ENCODE results near the gene GALNT16. TPM values are rescaled to one million over a fixed set of nuclear protein-coding genes. Genes with fewer than 3 reads are reported as not detected.

GALNT16 gene
- total RNA-seq, 2 experiments from 2014 or later: 0.09 TPM; not detected in 1

DNA sequence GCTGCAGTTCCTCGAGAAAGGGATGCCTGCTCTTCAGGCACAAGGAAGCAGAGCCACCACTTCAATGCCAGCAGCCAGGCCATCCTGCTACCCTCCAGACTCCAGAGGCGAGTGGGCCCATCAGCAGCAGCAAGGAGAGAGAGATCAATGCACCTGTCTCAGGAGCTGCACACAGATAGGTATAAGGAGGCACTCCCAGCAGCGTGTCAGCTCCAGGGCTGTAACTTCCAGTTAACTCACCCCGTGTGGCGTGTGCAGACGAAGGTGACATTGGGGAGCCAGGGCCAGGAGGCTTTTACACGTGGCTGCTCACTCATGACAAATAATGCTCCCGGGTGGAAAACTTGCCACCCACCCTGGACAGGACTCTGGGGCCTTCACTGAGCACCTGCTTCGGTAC, 24.2 kb downstream of the GALNT16 start:
- TF ChIP-seq, protein P1, sequence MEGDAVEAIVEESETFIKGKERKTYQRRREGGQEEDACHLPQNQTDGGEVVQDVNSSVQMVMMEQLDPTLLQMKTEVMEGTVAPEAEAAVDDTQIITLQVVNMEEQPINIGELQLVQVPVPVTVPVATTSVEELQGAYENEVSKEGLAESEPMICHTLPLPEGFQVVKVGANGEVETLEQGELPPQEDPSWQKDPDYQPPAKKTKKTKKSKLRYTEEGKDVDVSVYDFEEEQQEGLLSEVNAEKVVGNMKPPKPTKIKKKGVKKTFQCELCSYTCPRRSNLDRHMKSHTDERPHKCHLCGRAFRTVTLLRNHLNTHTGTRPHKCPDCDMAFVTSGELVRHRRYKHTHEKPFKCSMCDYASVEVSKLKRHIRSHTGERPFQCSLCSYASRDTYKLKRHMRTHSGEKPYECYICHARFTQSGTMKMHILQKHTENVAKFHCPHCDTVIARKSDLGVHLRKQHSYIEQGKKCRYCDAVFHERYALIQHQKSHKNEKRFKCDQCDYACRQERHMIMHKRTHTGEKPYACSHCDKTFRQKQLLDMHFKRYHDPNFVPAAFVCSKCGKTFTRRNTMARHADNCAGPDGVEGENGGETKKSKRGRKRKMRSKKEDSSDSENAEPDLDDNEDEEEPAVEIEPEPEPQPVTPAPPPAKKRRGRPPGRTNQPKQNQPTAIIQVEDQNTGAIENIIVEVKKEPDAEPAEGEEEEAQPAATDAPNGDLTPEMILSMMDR (conservative IDR thresholded peaks at IDR 0.05; ENCODE audit: low read length): no peak

DNA sequence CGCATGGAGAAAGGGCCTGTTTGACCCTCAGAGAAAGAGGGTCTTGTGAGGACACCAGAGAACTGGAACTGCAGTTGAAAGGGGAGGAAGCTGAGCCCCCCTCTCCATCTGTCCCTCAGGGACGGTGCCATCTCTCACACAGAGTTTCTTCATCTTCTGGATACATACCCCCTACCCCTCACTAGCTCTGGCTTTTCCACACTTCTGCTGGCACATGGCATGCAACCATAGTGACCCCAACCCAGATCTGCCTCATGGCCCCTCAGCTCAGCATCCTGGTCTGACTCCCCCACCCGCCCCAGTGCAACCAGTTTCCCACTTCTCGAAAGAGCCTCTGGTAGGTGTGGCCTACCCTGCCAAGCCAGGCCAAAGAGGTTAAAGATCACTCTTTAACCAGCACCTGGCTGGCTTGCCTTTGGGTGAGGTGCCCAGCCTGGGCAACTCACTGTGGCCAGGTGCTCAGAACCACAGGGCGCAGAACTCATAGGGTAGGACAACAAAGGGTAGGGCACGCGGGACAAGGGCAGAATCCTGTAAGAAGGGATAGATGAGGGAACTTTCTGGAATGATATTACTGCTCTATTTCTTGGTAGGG, 25.8 kb downstream of the GALNT16 start:
- no peaks in the 10 kb centered on the region for H3K9me3 ChIP-seq (ENCODE audit: low read length)
- no peak overlapping the region for H3K4me3 ChIP-seq (ENCODE audit: low read depth, low read length, poor library complexity, severe bottlenecking)
- no peaks in the 10 kb centered on the region for H3K36me3 ChIP-seq (ENCODE audit: insufficient read depth, low read length)
- DNase-seq (ENCODE audit: low spot score): no peak
- CTCF ChIA-PET (ENCODE audit: unreplicated experiment): no interaction called here
- no peaks in the 10 kb centered on the region for H3K9me2 ChIP-seq (ENCODE audit: insufficient read depth, low read length)
- H4K20me1 ChIP-seq (ENCODE audit: insufficient read depth, low read length): no peaks in the 10 kb centered on the region
- BruUV-seq (replicated peaks): no TSS peak
- no peaks in the 10 kb centered on the region for H3K79me2 ChIP-seq (ENCODE audit: insufficient read depth, low read depth, low read length)
- POLR2A ChIA-PET: no interaction called here
- no peak for TF ChIP-seq EZH2phosphoT487 (IDR thresholded peaks at IDR 0.05; ENCODE audit: borderline replicate concordance, low read depth, low read length)
- TF ChIP-seq, protein P1 (conservative IDR thresholded peaks at IDR 0.05; ENCODE audit: low read length): no peak
- no peak overlapping the region for H2AFZ ChIP-seq (ENCODE audit: low read length)
- no peak overlapping the region for H3K4me2 ChIP-seq (ENCODE audit: low read length)
- H3K27ac ChIP-seq (ENCODE audit: low read depth, low read length, poor library complexity, severe bottlenecking): no peak overlapping the region
- no peaks in the 10 kb centered on the region for H3K4me1 ChIP-seq (ENCODE audit: insufficient read depth, low read length, poor library complexity, severe bottlenecking)
- intact Hi-C loops (cut with micrococcal nuclease; ENCODE audit: unreplicated experiment): no loop called here

More for the DNA sequence above, 24.2 kb downstream of the GALNT16 start:
- Histone ChIP-seq H3K79me2 (ENCODE audit: insufficient read depth, low read depth, low read length) (no peaks in the 10 kb centered on the region), H3K27ac (ENCODE audit: low read depth, low read length, poor library complexity, severe bottlenecking) (no peak overlapping the region), H3K4me1 (ENCODE audit: insufficient read depth, low read length, poor library complexity, severe bottlenecking) (no peaks in the 10 kb centered on the region), H2AFZ (ENCODE audit: low read length) (no peak overlapping the region), H3K9me3 (ENCODE audit: low read length) (no peaks in the 10 kb centered on the region), H3K4me3 (ENCODE audit: low read depth, low read length, poor library complexity, severe bottlenecking) (no peak overlapping the region), H3K4me2 (ENCODE audit: low read length) (no peak overlapping the region), H3K9me2 (ENCODE audit: insufficient read depth, low read length) (no peaks in the 10 kb centered on the region), H3K36me3 (ENCODE audit: insufficient read depth, low read length) (no peaks in the 10 kb centered on the region), H4K20me1 (ENCODE audit: insufficient read depth, low read length) (no peaks in the 10 kb centered on the region)
- no peak for DNase-seq (ENCODE audit: low spot score)
- ChIA-PET CTCF (ENCODE audit: unreplicated experiment) (no interaction called here), POLR2A (no interaction called here)
- intact Hi-C loops (cut with micrococcal nuclease; ENCODE audit: unreplicated experiment): no loop called here
- no TSS peak for BruUV-seq (replicated peaks)

DNA sequence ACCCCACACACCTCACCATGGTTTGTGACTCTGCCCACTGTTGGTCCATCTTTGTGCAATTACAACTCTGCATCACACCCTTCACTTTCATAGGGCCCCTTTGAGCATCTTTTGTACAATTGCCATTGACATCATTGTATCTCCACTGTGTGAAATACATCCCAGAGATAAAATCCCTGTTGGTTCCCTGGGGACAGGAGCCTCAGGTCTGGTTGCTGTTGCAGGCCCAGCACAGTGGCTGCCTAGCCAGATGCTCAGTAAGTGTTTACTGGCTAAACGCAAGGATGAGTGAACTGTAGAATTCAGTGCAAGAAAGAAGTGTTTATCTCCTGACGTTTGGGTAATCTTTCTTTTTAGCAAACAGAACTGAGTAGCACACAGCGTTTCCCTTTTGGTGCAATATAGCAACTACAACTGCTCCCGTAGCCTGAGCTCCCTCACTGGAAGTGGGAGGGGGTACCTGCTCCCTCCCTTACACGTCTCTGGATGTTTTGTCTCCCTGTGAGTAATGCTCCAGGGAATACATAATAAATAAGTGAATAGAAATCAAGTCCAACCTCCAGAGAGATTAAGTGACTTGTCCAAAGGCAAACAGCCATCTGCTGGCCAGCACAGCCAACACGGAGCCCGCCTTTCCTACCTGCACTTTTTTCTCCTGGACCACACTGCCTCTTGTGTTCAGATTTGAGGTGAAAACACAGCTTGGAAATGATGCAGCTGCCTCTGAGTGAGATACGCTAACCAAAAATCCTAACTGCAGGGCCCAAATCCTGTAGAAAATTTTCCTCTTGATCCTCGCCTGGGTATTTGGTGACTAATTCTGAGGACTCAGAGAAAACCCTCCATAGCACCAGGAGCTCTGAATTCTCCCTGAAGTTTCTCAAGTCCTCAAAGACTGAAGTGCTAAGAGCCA, 27.4 kb downstream of the GALNT16 start:
- TF ChIP-seq, protein P1 (conservative IDR thresholded peaks at IDR 0.05; ENCODE audit: low read length): peak; percentile 48
- no peak for TF ChIP-seq EZH2phosphoT487 (IDR thresholded peaks at IDR 0.05; ENCODE audit: borderline replicate concordance, low read depth, low read length)
- ChIA-PET CTCF (ENCODE audit: unreplicated experiment) (interaction anchor here (0.9 kb wide), 1 partner anchor 11 kb away, joined by 4 read pairs; no protein-coding TSS in a partner anchor), POLR2A (no interaction called here)
- H3K4me2 ChIP-seq (ENCODE audit: low read length): no peak overlapping the region
- intact Hi-C loops (cut with micrococcal nuclease; ENCODE audit: unreplicated experiment): no loop called here
- no peaks in the 10 kb centered on the region for H3K9me2 ChIP-seq (ENCODE audit: insufficient read depth, low read length)
- no peaks in the 10 kb centered on the region for H3K9me3 ChIP-seq (ENCODE audit: low read length)
- no peaks in the 10 kb centered on the region for H3K79me2 ChIP-seq (ENCODE audit: insufficient read depth, low read depth, low read length)
- H3K4me1 ChIP-seq (ENCODE audit: insufficient read depth, low read length, poor library complexity, severe bottlenecking): no peaks in the 10 kb centered on the region
- BruUV-seq (replicated peaks): no TSS peak
- no peak overlapping the region for H2AFZ ChIP-seq (ENCODE audit: low read length)
- no peaks in the 10 kb centered on the region for H4K20me1 ChIP-seq (ENCODE audit: insufficient read depth, low read length)
- no peak overlapping the region for H3K4me3 ChIP-seq (ENCODE audit: low read depth, low read length, poor library complexity, severe bottlenecking)
- H3K27ac ChIP-seq (ENCODE audit: low read depth, low read length, poor library complexity, severe bottlenecking): no peak overlapping the region
- DNase-seq (ENCODE audit: low spot score): no peak
- H3K36me3 ChIP-seq (ENCODE audit: insufficient read depth, low read length): no peaks in the 10 kb centered on the region

Data from OCI-LY7 (cell line).